SH-SY5Y (cell line): Measurements from ENCODE around the gene FAM169A.

Experiments
- GATA2 ChIP-seq: IDR thresholded peaks from 2 replicates; pipeline ENCODE4 v1.6.1; 2011; ENCODE audit warnings: mild to moderate bottlenecking, low read depth, low read length
- GATA3 ChIP-seq: IDR thresholded peaks from 2 replicates; pipeline ENCODE4 v1.6.1; 2011; ENCODE audit warnings: low read depth, mild to moderate bottlenecking, low read length, moderate library complexity

FAM169A gene

GRCh38 chr5:74833537-74834266, 32.5 kb downstream of the FAM169A start:
- no peak for TF ChIP-seq GATA2
- TF ChIP-seq GATA3: no peak

- TF ChIP-seq GATA2: no peak
- TF ChIP-seq GATA3: no peak
These were observed 36.8 kb downstream of the FAM169A start for GRCh38 chr5:74829413-74829812.

GRCh38 chr5:74822288-74822687, 43.9 kb downstream of the FAM169A start:
- no peak for TF ChIP-seq GATA2
- no peak for TF ChIP-seq GATA3

GRCh38 chr5:74816875-74817274, 49.3 kb downstream of the FAM169A start:
- TF ChIP-seq GATA2: no peak
- no peak for TF ChIP-seq GATA3

- TF ChIP-seq GATA2 (no peak), GATA3 (no peak)
These were observed 55.3 kb downstream of the FAM169A start for GRCh38 chr5:74810915-74811314.

- TF ChIP-seq GATA3 (no peak), GATA2 (no peak)
These were observed 64.2 kb downstream of the FAM169A start for GRCh38 chr5:74801941-74802340.

- TF ChIP-seq GATA3 (no peak), GATA2 (no peak)
These were observed 65.0 kb downstream of the FAM169A start for GRCh38 chr5:74801197-74801596.

GRCh38 chr5:74798977-74799911, 66.9 kb downstream of the FAM169A start:
- TF ChIP-seq GATA3 (no peak), GATA2 (no peak)

GRCh38 chr5:74787424-74787823, 78.8 kb downstream of the FAM169A start:
- TF ChIP-seq GATA2 (no peak), GATA3 (no peak)

- no peak for TF ChIP-seq GATA3
- no peak for TF ChIP-seq GATA2
These were observed 79.3 kb downstream of the FAM169A start for GRCh38 chr5:74786851-74787250.

GRCh38 chr5:74778609-74779008, 87.6 kb downstream of the FAM169A start:
- TF ChIP-seq GATA3 (no peak), GATA2 (no peak)

- no peak for TF ChIP-seq GATA3
- TF ChIP-seq GATA2: no peak
These were observed 93.8 kb downstream of the FAM169A start for GRCh38 chr5:74772359-74772758.

- TF ChIP-seq GATA3: no peak
These were observed 98.6 kb downstream of the FAM169A start for GRCh38 chr5:74767579-74767913.

GRCh38 chr5:74766849-74767578, 99.2 kb downstream of the FAM169A start, which contains the start of the genes GFM2 and NSA2:
Gene GFM2 (minus strand): TSS chr5:74767117. CDS start chr5:74763742, 3,375 bp downstream.
Gene NSA2 (plus strand): TSS chr5:74767249. CDS start chr5:74767361, 112 bp downstream.
- no peak for TF ChIP-seq GATA3
- TF ChIP-seq GATA2: no peak
